ENCODE measurements around the gene ADGRB3.

GRCh38 chr6:69122407-69122773 lies 487.3 kb downstream of the ADGRB3 start:
- no peak for TF ChIP-seq YBX1 (IDR thresholded peaks at IDR 0.05)
- TF ChIP-seq PAX5 (IDR thresholded peaks at IDR 0.05; ENCODE audit: borderline replicate concordance, low read depth, low read length), result no peak
- TF ChIP-seq, protein P1, sequence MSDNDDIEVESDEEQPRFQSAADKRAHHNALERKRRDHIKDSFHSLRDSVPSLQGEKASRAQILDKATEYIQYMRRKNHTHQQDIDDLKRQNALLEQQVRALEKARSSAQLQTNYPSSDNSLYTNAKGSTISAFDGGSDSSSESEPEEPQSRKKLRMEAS (IDR thresholded peaks at IDR 0.05; ENCODE audit: low read depth, low read length), result no peak
- no peak for TF ChIP-seq NR2C2 (IDR thresholded peaks at IDR 0.05; ENCODE audit: borderline replicate concordance, control insufficient read depth, insufficient read length, low read depth)
- no peak for TF ChIP-seq EZH2 (IDR thresholded peaks at IDR 0.05; ENCODE audit: borderline replicate concordance, control insufficient read depth, low read depth, low read length)
- TF ChIP-seq CTCF (IDR thresholded peaks at IDR 0.05 in 2 of 3, conservative IDR thresholded peaks at IDR 0.05 in 1 of 3; ENCODE audit: control insufficient read depth in 2 of 3, extremely low read depth in 1 of 3, insufficient read depth in 1 of 3, low read depth in 3 of 3, low read length in 3 of 3), result no peak
- no peak for TF ChIP-seq ZNF274 (IDR thresholded peaks at IDR 0.05; ENCODE audit: insufficient read depth, insufficient read length)
- TF ChIP-seq E4F1 (IDR thresholded peaks at IDR 0.05; ENCODE audit: borderline replicate concordance, partially characterized antibody), result no peak
- no peak for TF ChIP-seq NFIC (IDR thresholded peaks at IDR 0.05; ENCODE audit: low read depth, low read length)
